RWPE1 (cell line): Measurements from ENCODE around the gene SEC23A.

ENCODE experiments used
- CTCF ChIA-PET: fragments of 350-600 bp; sonication (Branson Sonifier 250); formaldehyde crosslinking; extraction: SDS; loops from one replicate; lab custom pipeline; 2021; lab: Yijun Ruan, JAX
- POLR2A ChIA-PET: fragments of 400-600 bp; formaldehyde crosslinking; extraction: SDS; loops from one replicate; lab custom pipeline; 2020; ENCODE audit warnings: antibody characterized with exemption; ENCODE audit not compliant: low non-redundant PET; lab: Yijun Ruan, JAX
- DNase-seq: peaks from one replicate; pipeline ENCODE4 v3.0.0; 2012; ENCODE audit warnings: low spot score
- H3K27ac ChIP-seq: fragments of 450-650 bp; 2 replicates; pipeline ENCODE4 v1.5.1; 2017
- CTCF ChIP-seq: fragments of 450-650 bp; conservative IDR thresholded peaks from 2 replicates; pipeline ENCODE4 v1.5.1; 2017; ENCODE audit warnings: low read depth, mild to moderate bottlenecking

SEC23A gene

GRCh38 chr14:39005044-39005880 lies 97.8 kb downstream of the SEC23A start:
- no peak overlapping the region for H3K27ac ChIP-seq
- CTCF ChIA-PET = interaction anchor here (0.7 kb wide), 1 partner anchor 304 kb away, joined by 3 read pairs; no protein-coding TSS in a partner anchor
- TF ChIP-seq CTCF = no peak
- DNase-seq = no peak
- POLR2A ChIA-PET = no interaction called here

- no peak for DNase-seq
- ChIA-PET POLR2A (no interaction called here), CTCF (no interaction called here)
- H3K27ac ChIP-seq = no peak overlapping the region
- no peak for TF ChIP-seq CTCF
Measured at GRCh38 chr14:38999949-39000348, 103.1 kb downstream of the SEC23A start.

- TF ChIP-seq CTCF = no peak
- no peak overlapping the region for H3K27ac ChIP-seq
- DNase-seq = no peak
- CTCF ChIA-PET = no interaction called here
- POLR2A ChIA-PET = no interaction called here
Measured at GRCh38 chr14:38994731-38995130, 108.3 kb downstream of the SEC23A start.

- CTCF ChIA-PET = interaction anchor here (0.6 kb wide), 1 partner anchor 487 kb away, joined by 4 read pairs; no protein-coding TSS in a partner anchor
- no peak overlapping the region for H3K27ac ChIP-seq
- POLR2A ChIA-PET = no interaction called here
- no peak for TF ChIP-seq CTCF
- DNase-seq = no peak
Measured at GRCh38 chr14:38993981-38994380, 109.1 kb downstream of the SEC23A start.

GRCh38 chr14:38992067-38992844 lies 110.8 kb downstream of the SEC23A start:
- ChIA-PET CTCF (no interaction called here), POLR2A (no interaction called here)
- no peak for DNase-seq
- no peak overlapping the region for H3K27ac ChIP-seq
- no peak for TF ChIP-seq CTCF

GRCh38 chr14:38991299-38991698 lies 111.7 kb downstream of the SEC23A start:
- CTCF ChIA-PET = no interaction called here

More at GRCh38 chr14:38991299-38991698, 111.7 kb downstream of the SEC23A start:
- no peak overlapping the region for H3K27ac ChIP-seq
- no peak for TF ChIP-seq CTCF
- no peak for DNase-seq
- POLR2A ChIA-PET = no interaction called here
